GM12878 (cell line): ENCODE results near the gene PRKCE. TPM values are rescaled to one million over a fixed set of nuclear protein-coding genes. Genes with fewer than 3 reads are reported as not detected.
A peak's percentile ranks its signal among the peaks of the same experiment; 100 is the strongest.

ENCODE experiments used
- ATAC-seq: fragments of 200-7000 bp; cut with Tn5 transposase; 3 replicates; pipeline ENCODE4 v1.9.1; 2020; ENCODE audit warnings: mild to moderate bottlenecking, moderate library complexity
- BruUV-seq: library from RNA; stranded (reverse); fragments of 400-500 nt; replicated peaks from 2 replicates; lab custom pipeline; 2021; lab: Mats Ljungman, UMichigan
- CTCF ChIA-PET: fragments of 300-600 bp; sonication (Branson Sonifier 250); formaldehyde crosslinking; extraction: SDS; loops from one replicate; lab custom pipeline; 2021; ENCODE audit warnings: inconsistent platforms; lab: Yijun Ruan, JAX
- POLR2A ChIA-PET: fragments of 350-600 bp; formaldehyde crosslinking; extraction: SDS; loops from one replicate; lab custom pipeline; 2021; ENCODE audit warnings: inconsistent platforms; lab: Charles Lee
- RAD21 ChIA-PET: fragments of 300-600 bp; sonication (Branson Sonifier 250); formaldehyde crosslinking; loops from one replicate; lab custom pipeline; 2023; ENCODE audit warnings: antibody characterized with exemption; ENCODE audit not compliant: unreplicated experiment; lab: Charles Lee
- SMC1A ChIA-PET: fragments of 300-600 bp; sonication (Branson Sonifier 250); formaldehyde crosslinking; loops from one replicate; lab custom pipeline; 2023; ENCODE audit not compliant: unreplicated experiment, uncharacterized antibody; lab: Charles Lee
- DNase-seq: peaks from one replicate; pipeline ENCODE4 v3.0.0-alpha.2; 2011; ENCODE audit warnings: low read depth, low spot score
- FAIRE-seq: peaks from 3 replicates; lab custom pipeline; 2011; peaks lifted over from hg19 to GRCh38; lab: Jason Lieb, UNC
- H2AFZ ChIP-seq: 2 replicates; pipeline ENCODE4 v1.6.0; 2011; ENCODE audit warnings: low read depth, low read length, control low read depth; ENCODE audit not compliant: control insufficient read depth
- H3K27ac ChIP-seq: 2 replicates; pipeline ENCODE4 v1.5.1; 2011; ENCODE audit warnings: control low read depth; ENCODE audit not compliant: control insufficient read depth, insufficient read depth
- H3K27me3 ChIP-seq, 2 experiments: replicated peaks in 1 of 2; 2 replicates each; pipeline versions ENCODE4 v1.6.0 to v1.6.1; 2011; ENCODE audit warnings: low read length in 1 of 2; ENCODE audit not compliant: control insufficient read depth in 2 of 2, insufficient read depth in 2 of 2
- H3K36me3 ChIP-seq, 2 experiments: 2 replicates each; pipeline ENCODE4 v1.5.1; 2011; ENCODE audit warnings: low read length in 1 of 2; ENCODE audit not compliant: control insufficient read depth in 2 of 2, insufficient read depth in 2 of 2
- H3K4me1 ChIP-seq: 2 replicates; pipeline ENCODE4 v1.6.1; 2011; ENCODE audit warnings: mild to moderate bottlenecking, low read length, moderate library complexity, mixed read lengths; ENCODE audit not compliant: control insufficient read depth, insufficient read depth
- H3K4me2 ChIP-seq: 2 replicates; pipeline ENCODE4 v1.6.0; 2011; ENCODE audit warnings: control low read depth; ENCODE audit not compliant: control insufficient read depth, insufficient read depth
- H3K4me3 ChIP-seq: fragments of 200-600 bp; sonication (generic); 2 replicates; pipeline ENCODE4 v1.5.1; 2016
- H3K79me2 ChIP-seq: 2 replicates; pipeline ENCODE4 v1.6.0; 2011; ENCODE audit warnings: low read length; ENCODE audit not compliant: control insufficient read depth, insufficient read depth
- H3K9ac ChIP-seq: 2 replicates; pipeline ENCODE4 v1.8.0; 2011; ENCODE audit warnings: low read length, control low read depth, mixed read lengths; ENCODE audit not compliant: control insufficient read depth, insufficient read depth
- H3K9me3 ChIP-seq: replicated peaks from 3 replicates; pipeline ENCODE4 v1.5.1; 2011; ENCODE audit warnings: mild to moderate bottlenecking, low read length; ENCODE audit not compliant: control insufficient read depth, insufficient read depth
- H4K20me1 ChIP-seq: 2 replicates; pipeline ENCODE4 v1.6.0; 2011; ENCODE audit not compliant: control insufficient read depth, insufficient read depth
- ASH2L ChIP-seq: fragments of 300-600, 200-600 bp; sonication (generic); IDR thresholded peaks from 2 replicates; pipeline ENCODE4 v1.6.1; 2017; ENCODE audit warnings: low read depth, mild to moderate bottlenecking, borderline replicate concordance
- FOS ChIP-seq: IDR thresholded peaks from 3 replicates; pipeline ENCODE4 v1.6.1; 2011; ENCODE audit warnings: borderline replicate concordance; ENCODE audit not compliant: insufficient read length; ENCODE audit errors: extremely low read depth
- PML ChIP-seq: IDR thresholded peaks from 2 replicates; pipeline ENCODE4 v1.6.1; 2012; ENCODE audit warnings: low read length, inconsistent platforms
- POU2F2 ChIP-seq: IDR thresholded peaks from 3 replicates; pipeline ENCODE4 v1.6.1; 2011; ENCODE audit warnings: low read depth, mild to moderate bottlenecking, low read length, borderline replicate concordance
- STAT3 ChIP-seq: IDR thresholded peaks from 2 replicates; pipeline ENCODE4 v1.6.1; 2011; ENCODE audit warnings: low read depth, low read length, improper control_type of control experiment
- TBL1XR1 ChIP-seq: IDR thresholded peaks from 2 replicates; pipeline ENCODE4 v1.6.1; 2012; ENCODE audit warnings: low read depth, low read length, improper control_type of control experiment
- ZNF384 ChIP-seq: IDR thresholded peaks from 2 replicates; pipeline ENCODE4 v1.6.1; 2012; ENCODE audit warnings: low read depth, mild to moderate bottlenecking, low read length, improper control_type of control experiment, borderline replicate concordance
- WGBS: methylation state at CpG from one replicate; pipeline ENCODE4 v1.1.6; 2016; ENCODE audit warnings: low lambda C conversion rate; ENCODE audit not compliant: insufficient replicate concordance, insufficient coverage; ENCODE audit errors: missing lambda C conversion rate; 5-methylcytosine and 5-hydroxymethylcytosine counted together
- in situ Hi-C: fragments of 300-500 bp; cut with MboI; formaldehyde crosslinking; loops from 9 replicates; pipeline ENCODE4 v1.14.3; 2018; ENCODE audit warnings: mixed read lengths
- intact Hi-C: fragments of 100-400 bp; cut with micrococcal nuclease; formaldehyde crosslinking; loops from one replicate; pipeline ENCODE4 v1.14.2; 2022; ENCODE audit not compliant: unreplicated experiment
- polyA plus RNA-seq, 11 experiments: library from polyadenylated mRNA; depleted of rRNA in 4 of 11; unstranded in 6 of 11; stranded (reverse) in 5 of 11; fragments of >200 nt; fragmentation: Nextera tagmentation in 4 of 11; fragmentation: Illumina TruSeq in 1 of 11; extraction: Ambion mirVana in 4 of 11; extraction: Trizol in 1 of 11; gene quantifications; 1 replicate in 1 of 11; 2 replicates in 10 of 11; pipeline versions ENCODE4 v1.2.1 to v1.2.3, GENCODE V29; 2011 to 2016; ENCODE audit warnings: inconsistent platforms in 2 of 11, missing spikeins in 2 of 11, low read depth in 1 of 11
- total RNA-seq, 4 experiments: library from RNA; depleted of rRNA in 3 of 4; stranded (reverse); fragments of >200 nt in 3 of 4; fragmentation: Illumina TruSeq in 1 of 4; extraction: Trizol in 1 of 4; gene quantifications; 2 replicates each; pipeline versions ENCODE4 v1.2.1 to v1.2.3, GENCODE V29; 2013 to 2021
- TF ChIP-seq, protein P1 (sequence below): fragments of 150-350 bp; IDR thresholded peaks from 2 replicates; pipeline ENCODE4 v1.6.1; 2014; ENCODE audit warnings: mild to moderate bottlenecking, low read depth, low read length
- TF ChIP-seq, protein P2 (sequence below): fragments of 450-650 bp; IDR thresholded peaks from 2 replicates; pipeline ENCODE4 v1.6.1; 2017; ENCODE audit warnings: borderline replicate concordance

Gene PRKCE
- total and polyA plus RNA-seq, 10 of the 15 experiments (the other 5 are each of a cell fraction or from before 2014, with no cell fraction given), result 2.6 to 28.2 (median 11.3) TPM

DNA sequence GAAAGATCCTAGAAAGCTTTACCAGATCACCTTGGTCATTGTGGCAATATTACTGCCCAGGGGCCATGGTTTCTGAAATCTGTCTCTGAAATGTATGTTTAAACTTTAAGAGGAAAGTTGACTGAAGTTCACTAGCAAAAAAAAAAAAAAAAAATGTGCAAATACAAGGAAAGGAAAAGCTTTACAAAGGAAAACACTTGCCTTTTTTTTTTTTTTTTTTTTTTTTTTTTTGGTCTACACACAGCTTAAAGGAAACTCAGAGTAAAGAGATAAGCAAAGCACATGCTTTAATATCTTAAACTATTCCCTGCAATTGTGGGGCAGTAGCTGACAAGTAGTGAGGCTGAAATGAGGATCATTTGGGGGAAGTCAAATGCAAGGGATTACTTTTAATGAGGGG lies 471.5 kb downstream of the PRKCE start:
- H3K4me3 ChIP-seq, result no peak overlapping the region
- no peak for ATAC-seq
- no TSS peak for BruUV-seq
- no peak overlapping the region for H3K4me2 ChIP-seq
- H3K9ac ChIP-seq, result no peak overlapping the region
- H3K79me2 ChIP-seq, result no peaks in the 10 kb centered on the region
- intact Hi-C loops, result no loop called here
- no peaks in the 10 kb centered on the region for H3K27me3 ChIP-seq
- POLR2A ChIA-PET, result no interaction called here
- H4K20me1 ChIP-seq, result no peaks in the 10 kb centered on the region
- SMC1A ChIA-PET, result interaction anchor here (0.9 to 1.2 kb wide), 3 partner anchors 10 to 43 kb away, joined by 3 to 5 read pairs (median 4); no protein-coding TSS in a partner anchor
- no peak overlapping the region for H2AFZ ChIP-seq
- H3K4me1 ChIP-seq, result no peaks in the 10 kb centered on the region
- DNase-seq, result no peak
- H3K27ac ChIP-seq, result no peak overlapping the region
- no peaks in the 10 kb centered on the region for H3K9me3 ChIP-seq
- TF ChIP-seq ASH2L (no peak), ZNF384 (peak; percentile 33; the same call in 1 of the 2 replicates)
- FAIRE-seq, result no peak
- RAD21 ChIA-PET, result no interaction called here
- H3K36me3 ChIP-seq, result no peaks in the 10 kb centered on the region; a peak in 1 of 4 replicates
- CTCF ChIA-PET, result no interaction called here
- in situ Hi-C loops, result no loop called here

DNA sequence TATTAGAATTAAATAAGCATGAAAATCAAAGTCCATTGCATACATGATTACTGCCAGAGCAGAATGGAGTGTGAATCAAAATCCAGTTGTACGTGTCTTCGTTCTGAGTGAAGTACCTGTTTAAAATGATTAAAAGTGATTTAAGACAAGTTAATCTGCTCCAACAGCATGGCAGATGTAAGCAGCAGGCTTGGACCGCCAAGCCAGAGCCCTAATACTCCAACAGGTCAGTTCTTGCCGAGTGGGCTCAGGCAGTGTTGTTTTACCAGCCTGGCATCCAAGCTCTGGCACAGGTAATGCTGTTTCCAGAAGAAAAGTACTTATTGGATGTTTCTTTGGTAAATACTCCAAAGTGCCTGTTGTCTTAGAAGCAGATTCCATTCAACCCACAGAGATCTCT lies 474.3 kb downstream of the PRKCE start:
- in situ Hi-C loops (no loop called here), intact Hi-C loops (no loop called here)
- Histone ChIP-seq H3K4me2 (no peak overlapping the region), H3K9ac (no peak overlapping the region), H3K36me3 (no peaks in the 10 kb centered on the region; a peak in 1 of 4 replicates), H3K4me3 (no peak overlapping the region), H3K4me1 (no peaks in the 10 kb centered on the region), H3K79me2 (no peaks in the 10 kb centered on the region), H4K20me1 (no peaks in the 10 kb centered on the region), H3K9me3 (no peaks in the 10 kb centered on the region), H3K27me3 (no peaks in the 10 kb centered on the region), H3K27ac (no peak overlapping the region), H2AFZ (no peak overlapping the region)
- DNase-seq, result no peak
- ChIA-PET RAD21 (no interaction called here), POLR2A (no interaction called here), CTCF (no interaction called here), SMC1A (interaction anchor here (1.4 kb wide), 1 partner anchor 63 kb away, joined by 3 read pairs; no protein-coding TSS in a partner anchor)
- no TSS peak for BruUV-seq
- no peak for ATAC-seq
- TF ChIP-seq TBL1XR1, result no peak
- TF ChIP-seq POU2F2, result no peak
- no peak for TF ChIP-seq PML
- TF ChIP-seq, protein P1, sequence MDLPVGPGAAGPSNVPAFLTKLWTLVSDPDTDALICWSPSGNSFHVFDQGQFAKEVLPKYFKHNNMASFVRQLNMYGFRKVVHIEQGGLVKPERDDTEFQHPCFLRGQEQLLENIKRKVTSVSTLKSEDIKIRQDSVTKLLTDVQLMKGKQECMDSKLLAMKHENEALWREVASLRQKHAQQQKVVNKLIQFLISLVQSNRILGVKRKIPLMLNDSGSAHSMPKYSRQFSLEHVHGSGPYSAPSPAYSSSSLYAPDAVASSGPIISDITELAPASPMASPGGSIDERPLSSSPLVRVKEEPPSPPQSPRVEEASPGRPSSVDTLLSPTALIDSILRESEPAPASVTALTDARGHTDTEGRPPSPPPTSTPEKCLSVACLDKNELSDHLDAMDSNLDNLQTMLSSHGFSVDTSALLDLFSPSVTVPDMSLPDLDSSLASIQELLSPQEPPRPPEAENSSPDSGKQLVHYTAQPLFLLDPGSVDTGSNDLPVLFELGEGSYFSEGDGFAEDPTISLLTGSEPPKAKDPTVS, result no peak
- no peak for TF ChIP-seq FOS
- TF ChIP-seq, protein P2, sequence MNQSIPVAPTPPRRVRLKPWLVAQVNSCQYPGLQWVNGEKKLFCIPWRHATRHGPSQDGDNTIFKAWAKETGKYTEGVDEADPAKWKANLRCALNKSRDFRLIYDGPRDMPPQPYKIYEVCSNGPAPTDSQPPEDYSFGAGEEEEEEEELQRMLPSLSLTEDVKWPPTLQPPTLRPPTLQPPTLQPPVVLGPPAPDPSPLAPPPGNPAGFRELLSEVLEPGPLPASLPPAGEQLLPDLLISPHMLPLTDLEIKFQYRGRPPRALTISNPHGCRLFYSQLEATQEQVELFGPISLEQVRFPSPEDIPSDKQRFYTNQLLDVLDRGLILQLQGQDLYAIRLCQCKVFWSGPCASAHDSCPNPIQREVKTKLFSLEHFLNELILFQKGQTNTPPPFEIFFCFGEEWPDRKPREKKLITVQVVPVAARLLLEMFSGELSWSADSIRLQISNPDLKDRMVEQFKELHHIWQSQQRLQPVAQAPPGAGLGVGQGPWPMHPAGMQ, result no peak
- no peak for TF ChIP-seq STAT3
- FAIRE-seq, result no peak
- WGBS, result 59% methylated on average over 4 of the region's 4 CpGs
